WI38 (cell line): Measurements from ENCODE around the gene KRTAP24-1.

ENCODE experiments used
- H3K4me3 ChIP-seq: 2 replicates; pipeline ENCODE4 v1.5.1; 2011; ENCODE audit warnings: low read depth, mild to moderate bottlenecking, control low read depth, low read length
- CTCF ChIP-seq: IDR thresholded peaks from 2 replicates; pipeline ENCODE4 v1.5.1; 2012; ENCODE audit warnings: low read depth, mild to moderate bottlenecking, control low read depth, low read length

The KRTAP24-1 gene

GRCh38 chr21:30255679-30256078 is 27.1 kb downstream of the KRTAP24-1 start:
- no peak overlapping the region for H3K4me3 ChIP-seq
- no peak for TF ChIP-seq CTCF

- TF ChIP-seq CTCF, result no peak
Measured at GRCh38 chr21:30251781-30252180, 31.0 kb downstream of the KRTAP24-1 start.

GRCh38 chr21:30249936-30250335 is 32.8 kb downstream of the KRTAP24-1 start:
- H3K4me3 ChIP-seq, result no peak overlapping the region
- TF ChIP-seq CTCF, result no peak

More at GRCh38 chr21:30251781-30252180, 31.0 kb downstream of the KRTAP24-1 start:
- H3K4me3 ChIP-seq, result no peak overlapping the region

GRCh38 chr21:30248844-30249243 is 33.9 kb downstream of the KRTAP24-1 start:
- TF ChIP-seq CTCF, result no peak
- no peak overlapping the region for H3K4me3 ChIP-seq

- no peak for TF ChIP-seq CTCF
- H3K4me3 ChIP-seq, result no peak overlapping the region
Measured at GRCh38 chr21:30245061-30245460, 37.7 kb downstream of the KRTAP24-1 start.

- no peak for TF ChIP-seq CTCF
- H3K4me3 ChIP-seq, result no peak overlapping the region
Measured at GRCh38 chr21:30243691-30244090, 39.1 kb downstream of the KRTAP24-1 start.

- no peak overlapping the region for H3K4me3 ChIP-seq
- TF ChIP-seq CTCF, result no peak
Measured at GRCh38 chr21:30240661-30241060, 42.1 kb downstream of the KRTAP24-1 start.
